ENCODE data around the gene ALMS1.
"Not testable (repeated sequence)": the region's sequence is repeated elsewhere in the genome, so short reads cannot be mapped to it uniquely, and the experiment has no call there.

- TF ChIP-seq CTCF (IDR thresholded peaks at IDR 0.05; ENCODE audit: extremely low read depth in 1 of 2, insufficient read depth in 1 of 2, low read depth in 1 of 2, low read length in 2 of 2); POLR2A (IDR thresholded peaks at IDR 0.05; ENCODE audit: low read depth, low read length); EZH2 (IDR thresholded peaks at IDR 0.05; ENCODE audit: borderline replicate concordance, low read depth, low read length, severe bottlenecking); MAX (IDR thresholded peaks at IDR 0.05; ENCODE audit: insufficient read depth, insufficient read length); POLR2AphosphoS5 (IDR thresholded peaks at IDR 0.05; ENCODE audit: insufficient read depth, low read depth, low read length): not testable (repeated sequence)
These were observed 238.4 kb downstream of the ALMS1 start for GRCh38 chr2:73624036-73624435.
